Peyer's patch (tissue), 4 donors: Measurements from ENCODE around the gene VILL.

Source experiments
- POLR2A ChIP-seq, 2 donors: fragments of 450-650 bp; IDR thresholded peaks; one replicate each; pipeline ENCODE4 v1.5.1; 2017; ENCODE audit warnings: antibody characterized with exemption in 2 of 2, mild to moderate bottlenecking in 2 of 2, moderate library complexity in 2 of 2
- TF ChIP-seq, protein P1 (sequence below), 6 experiments: fragments of 450-650 bp in 4 of 6; fragments of 200-600 bp in 2 of 6; sonication (generic) in 1 of 6; IDR thresholded peaks; one replicate each; pipeline ENCODE4 v1.5.1; 2017 to 2019; ENCODE audit warnings: antibody characterized with exemption in 6 of 6, mild to moderate bottlenecking in 3 of 6, moderate library complexity in 1 of 6

DNA sequence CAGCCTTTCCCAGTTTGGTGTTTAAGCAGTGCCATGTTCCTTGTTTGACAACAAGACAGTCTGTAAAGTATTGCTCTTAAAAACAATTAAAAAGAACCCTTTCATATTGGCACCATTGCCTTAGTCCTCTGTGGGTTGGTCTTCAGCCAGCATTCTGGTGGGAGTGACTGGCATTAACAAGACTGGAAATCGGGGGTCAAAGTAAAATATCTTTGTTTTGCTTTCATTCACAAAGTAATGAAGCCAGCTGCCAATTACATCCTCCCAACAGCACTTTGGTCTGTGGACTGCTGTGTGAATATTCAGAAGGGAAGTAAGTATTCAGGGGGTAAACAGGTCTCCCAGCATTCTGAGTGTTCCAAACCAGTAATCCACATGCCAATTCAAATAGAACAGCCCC lies 8.3 kb upstream of the VILL start:
- TF ChIP-seq POLR2A (IDR thresholded peaks at IDR 0.05), result no peak
- TF ChIP-seq, protein P1, sequence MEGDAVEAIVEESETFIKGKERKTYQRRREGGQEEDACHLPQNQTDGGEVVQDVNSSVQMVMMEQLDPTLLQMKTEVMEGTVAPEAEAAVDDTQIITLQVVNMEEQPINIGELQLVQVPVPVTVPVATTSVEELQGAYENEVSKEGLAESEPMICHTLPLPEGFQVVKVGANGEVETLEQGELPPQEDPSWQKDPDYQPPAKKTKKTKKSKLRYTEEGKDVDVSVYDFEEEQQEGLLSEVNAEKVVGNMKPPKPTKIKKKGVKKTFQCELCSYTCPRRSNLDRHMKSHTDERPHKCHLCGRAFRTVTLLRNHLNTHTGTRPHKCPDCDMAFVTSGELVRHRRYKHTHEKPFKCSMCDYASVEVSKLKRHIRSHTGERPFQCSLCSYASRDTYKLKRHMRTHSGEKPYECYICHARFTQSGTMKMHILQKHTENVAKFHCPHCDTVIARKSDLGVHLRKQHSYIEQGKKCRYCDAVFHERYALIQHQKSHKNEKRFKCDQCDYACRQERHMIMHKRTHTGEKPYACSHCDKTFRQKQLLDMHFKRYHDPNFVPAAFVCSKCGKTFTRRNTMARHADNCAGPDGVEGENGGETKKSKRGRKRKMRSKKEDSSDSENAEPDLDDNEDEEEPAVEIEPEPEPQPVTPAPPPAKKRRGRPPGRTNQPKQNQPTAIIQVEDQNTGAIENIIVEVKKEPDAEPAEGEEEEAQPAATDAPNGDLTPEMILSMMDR (IDR thresholded peaks at IDR 0.05), result no peak
